Measurements from ENCODE around the gene VMAC.

The VMAC gene

GRCh38 chr19:5917431-5918107, 12.9 kb downstream of the VMAC start:
- H3K4me3 ChIP-seq (ENCODE audit: low read depth, low read length), result no peak overlapping the region
- no peak for TF ChIP-seq CTCF (IDR thresholded peaks at IDR 0.05; ENCODE audit: low read depth, low read length)

- no peak for TF ChIP-seq CTCF (IDR thresholded peaks at IDR 0.05; ENCODE audit: low read depth, low read length)
- H3K4me3 ChIP-seq (ENCODE audit: low read depth, low read length), result no peak overlapping the region
Observed at GRCh38 chr19:5918463-5919079, 13.9 kb downstream of the VMAC start.

- TF ChIP-seq CTCF (IDR thresholded peaks at IDR 0.05; ENCODE audit: low read depth, low read length), result no peak
Observed at GRCh38 chr19:5921516-5922160, 17.0 kb downstream of the VMAC start.

GRCh38 chr19:5922161-5922545, 17.5 kb downstream of the VMAC start:
- no peak for TF ChIP-seq CTCF (IDR thresholded peaks at IDR 0.05; ENCODE audit: low read depth, low read length)
- no peak overlapping the region for H3K4me3 ChIP-seq (ENCODE audit: low read depth, low read length)

More at GRCh38 chr19:5921516-5922160, 17.0 kb downstream of the VMAC start:
- H3K4me3 ChIP-seq (ENCODE audit: low read depth, low read length), result no peak overlapping the region

GRCh38 chr19:5923356-5923755, 18.7 kb downstream of the VMAC start:
- no peak for TF ChIP-seq CTCF (IDR thresholded peaks at IDR 0.05; ENCODE audit: low read depth, low read length)
- H3K4me3 ChIP-seq (ENCODE audit: low read depth, low read length), result no peak overlapping the region

- H3K4me3 ChIP-seq (ENCODE audit: low read depth, low read length), result no peak overlapping the region
- TF ChIP-seq CTCF (IDR thresholded peaks at IDR 0.05; ENCODE audit: low read depth, low read length), result no peak
Observed at GRCh38 chr19:5925830-5926427, 21.3 kb downstream of the VMAC start.

All from WI38 (cell line).